ENCODE data around the gene RNLS. TPM values are rescaled to one million over a fixed set of nuclear protein-coding genes. Genes with fewer than 3 reads are reported as not detected.

The RNLS gene
- total and polyA plus RNA-seq, 2 of the 4 experiments (the other 2 are of a cell fraction) = 4.5 to 7.0 TPM

GRCh38 chr10:88530629-88531391 lies 52.3 kb downstream of the RNLS start:
- no peak for ATAC-seq (ENCODE audit: low read depth)
- no TSS peak for BruUV-seq (replicated peaks)
- DNase-seq = no peak
- no peak overlapping the region for H4K8ac ChIP-seq (ENCODE audit: low read depth in 2 of 2, low read length in 2 of 2)
- no peaks in the 10 kb centered on the region for H3K9me1 ChIP-seq (ENCODE audit: insufficient read depth, low read length)
- no peaks in the 10 kb centered on the region for H3K79me1 ChIP-seq (ENCODE audit: low read depth in 1 of 2, low read length in 2 of 2)
- no peak overlapping the region for H4K91ac ChIP-seq (ENCODE audit: insufficient read depth, low read depth, low read length)
- dilution Hi-C loops (cut with HindIII; ENCODE audit: low sequenced_read_pairs, unreplicated experiment) (no loop called here), intact Hi-C loops (cut with micrococcal nuclease) (no loop called here), in situ Hi-C loops (cut with MboI; ENCODE audit: low sequenced_read_pairs) (no loop called here)
- H2BK20ac ChIP-seq (ENCODE audit: low read depth, low read length) = no peak overlapping the region
- H3K4me2 ChIP-seq (ENCODE audit: low read depth, low read length) = no peak overlapping the region
- H3K9ac ChIP-seq (ENCODE audit: low read depth, low read length) = no peak overlapping the region
- H3K4me1 ChIP-seq (ENCODE audit: control insufficient read depth, insufficient read depth, low read length) = peaks cover under 1% of the 10 kb centered on the region; the same call in 1 of the 2 replicates
- ChIA-PET POLR2A (ENCODE audit: unreplicated experiment) (no interaction called here), CTCF (no interaction called here)
- H2AK9ac ChIP-seq (replicated peaks; ENCODE audit: low read depth, low read length, poor library complexity) = no peak overlapping the region
- H3K56ac ChIP-seq (ENCODE audit: extremely low read depth, insufficient read depth, low read length) = no peak overlapping the region; the same call in 1 of the 2 replicates
- H3K36me3 ChIP-seq (ENCODE audit: control insufficient read depth, insufficient read depth, low read length) = no peaks in the 10 kb centered on the region
- no peak overlapping the region for H4K5ac ChIP-seq (ENCODE audit: low read depth, low read length)
- no peak overlapping the region for H3K14ac ChIP-seq (replicated peaks; ENCODE audit: low read depth, low read length)
- H3K9me3 ChIP-seq (ENCODE audit: control insufficient read depth, insufficient read depth, low read length) = no peaks in the 10 kb centered on the region
- H3K23ac ChIP-seq (ENCODE audit: low read depth, low read length) = no peak overlapping the region
- H2BK15ac ChIP-seq (ENCODE audit: low read depth, low read length) = no peak overlapping the region
- no peak overlapping the region for H2AFZ ChIP-seq (replicated peaks; ENCODE audit: low read length, poor library complexity)
- no peak overlapping the region for H2AK5ac ChIP-seq (ENCODE audit: low read depth, low read length)
- TF ChIP-seq RCOR1 (IDR thresholded peaks at IDR 0.05; ENCODE audit: insufficient replicate concordance, low read length) (no peak), MAFK (IDR thresholded peaks at IDR 0.05; ENCODE audit: low read depth, low read length) (peak; percentile 51)
- no peak overlapping the region for H3K4me3 ChIP-seq (ENCODE audit: insufficient read depth, low read depth, low read length)
- WGBS, 2 experiments (ENCODE audit: extremely low coverage in 2 of 2, insufficient read length in 1 of 2) = no CpG with 5 or more reads among the region's 3 CpGs
- H3K27me3 ChIP-seq (ENCODE audit: control insufficient read depth, insufficient read depth, low read length) = peaks cover 1% of the 10 kb centered on the region; the same call in 1 of the 2 replicates
- no peak overlapping the region for H2BK5ac ChIP-seq (ENCODE audit: low read depth, low read length, poor library complexity, severe bottlenecking)
- no peak overlapping the region for H3K4ac ChIP-seq (ENCODE audit: low read depth, low read length)
- no peak overlapping the region for H3K27ac ChIP-seq (ENCODE audit: insufficient read depth, low read length)
- H4K20me1 ChIP-seq (ENCODE audit: insufficient read depth, low read length) = no peaks in the 10 kb centered on the region
- H3K18ac ChIP-seq (ENCODE audit: low read depth, low read length) = no peak overlapping the region
- H2BK120ac ChIP-seq (ENCODE audit: low read depth, low read length) = no peak overlapping the region

All from IMR-90 (cell line).